Stimulated activated naive CD4-positive, alpha-beta T cell (primary cell): ENCODE measurements around the gene PGAP3.
"Not testable (repeated sequence)": the region's sequence is repeated elsewhere in the genome, so short reads cannot be mapped to it uniquely, and the experiment has no call there.

Experiments used
- DNase-seq, 6 experiments: peaks; one replicate each; lab custom pipeline; 2025; lab: John Stamatoyannopoulos, UW

PGAP3 gene

DNA sequence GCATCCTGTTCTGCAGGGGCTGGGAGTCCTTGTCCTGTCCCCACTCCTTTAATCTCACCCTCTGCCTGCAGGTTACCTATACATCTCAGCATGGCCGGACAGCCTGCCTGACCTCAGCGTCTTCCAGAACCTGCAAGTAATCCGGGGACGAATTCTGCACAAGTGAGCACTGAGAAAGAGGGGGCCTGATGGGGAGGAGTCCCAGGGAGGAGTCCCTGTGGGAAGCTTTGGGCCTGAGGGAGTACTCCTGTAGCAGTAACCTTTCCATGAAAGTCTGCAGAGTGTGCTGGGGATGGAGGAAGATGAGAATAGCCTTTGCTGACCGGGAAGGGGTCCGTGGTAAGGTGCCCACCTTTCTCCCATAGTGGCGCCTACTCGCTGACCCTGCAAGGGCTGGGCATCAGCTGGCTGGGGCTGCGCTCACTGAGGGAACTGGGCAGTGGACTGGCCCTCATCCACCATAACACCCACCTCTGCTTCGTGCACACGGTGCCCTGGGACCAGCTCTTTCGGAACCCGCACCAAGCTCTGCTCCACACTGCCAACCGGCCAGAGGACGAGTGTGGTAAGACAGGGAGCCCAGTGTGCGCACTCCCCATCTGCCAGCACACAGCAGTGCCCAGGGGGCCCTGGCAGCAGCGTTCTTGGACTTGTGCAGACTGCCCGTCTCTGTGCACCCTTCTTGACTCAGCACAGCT, 27.7 kb upstream of the PGAP3 start:
- DNase-seq, result no peak

GRCh38 chr17:39714234-39714633, 26.4 kb upstream of the PGAP3 start:
- no peak for DNase-seq

- no peak for DNase-seq
Observed at GRCh38 chr17:39711851-39712250, 24.0 kb upstream of the PGAP3 start.

- not testable (repeated sequence) for DNase-seq
Observed at GRCh38 chr17:39711071-39711470, 23.2 kb upstream of the PGAP3 start.

GRCh38 chr17:39709998-39710964, 22.4 kb upstream of the PGAP3 start:
- no peak for DNase-seq

- no peak for DNase-seq
Observed at GRCh38 chr17:39709319-39709997, 21.6 kb upstream of the PGAP3 start.

DNA sequence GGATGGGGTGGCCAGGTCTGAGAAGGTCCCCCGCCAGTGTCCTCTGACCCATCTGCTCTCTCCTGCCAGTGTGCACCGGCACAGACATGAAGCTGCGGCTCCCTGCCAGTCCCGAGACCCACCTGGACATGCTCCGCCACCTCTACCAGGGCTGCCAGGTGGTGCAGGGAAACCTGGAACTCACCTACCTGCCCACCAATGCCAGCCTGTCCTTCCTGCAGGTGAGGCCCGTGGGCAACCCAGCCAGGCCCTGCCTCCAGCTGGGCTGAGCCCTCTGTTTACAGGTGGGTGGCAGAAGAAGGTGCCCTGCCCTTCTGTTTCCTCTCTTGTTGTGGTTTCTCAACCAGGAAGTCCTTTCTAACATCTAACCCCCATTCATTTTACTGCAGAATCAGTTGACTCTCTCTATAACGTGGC, 19.1 kb upstream of the PGAP3 start:
- DNase-seq, result peak in 2 of 6 experiments; percentile 26 to 34

GRCh38 chr17:39706383-39706782, 18.5 kb upstream of the PGAP3 start:
- no peak for DNase-seq

DNA sequence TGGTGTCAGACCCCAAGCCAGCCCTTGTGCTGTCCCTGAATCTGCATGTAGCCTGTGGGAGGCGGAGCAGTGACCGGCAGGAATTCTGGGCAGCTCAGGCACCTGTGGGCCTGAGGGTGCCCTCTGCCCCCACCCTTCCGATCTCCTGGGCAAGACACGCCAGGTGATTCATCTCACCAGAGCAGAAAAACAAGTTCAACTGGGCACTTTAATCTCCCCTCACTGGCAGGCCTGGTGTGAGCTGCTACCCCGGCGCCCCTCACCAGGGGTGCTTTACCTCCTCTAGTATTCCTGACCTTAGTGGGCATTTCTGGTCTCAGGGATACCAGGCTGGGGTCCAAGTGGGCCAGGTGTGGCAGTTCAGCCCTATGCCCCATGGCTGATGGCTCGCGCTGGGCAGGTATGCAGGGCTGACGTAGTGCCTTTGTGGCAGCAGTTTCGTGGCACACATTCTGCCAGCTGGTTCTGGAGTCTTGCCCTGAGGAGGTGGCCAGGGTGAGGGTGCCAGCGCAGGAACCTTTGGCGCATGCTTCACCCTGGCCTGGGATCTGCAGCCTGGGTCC, 18.0 kb upstream of the PGAP3 start:
- no peak for DNase-seq

- no peak for DNase-seq
Observed at GRCh38 chr17:39704821-39705551, 17.1 kb upstream of the PGAP3 start.

- no peak for DNase-seq
Observed at GRCh38 chr17:39703913-39704312, 16.1 kb upstream of the PGAP3 start.

DNA sequence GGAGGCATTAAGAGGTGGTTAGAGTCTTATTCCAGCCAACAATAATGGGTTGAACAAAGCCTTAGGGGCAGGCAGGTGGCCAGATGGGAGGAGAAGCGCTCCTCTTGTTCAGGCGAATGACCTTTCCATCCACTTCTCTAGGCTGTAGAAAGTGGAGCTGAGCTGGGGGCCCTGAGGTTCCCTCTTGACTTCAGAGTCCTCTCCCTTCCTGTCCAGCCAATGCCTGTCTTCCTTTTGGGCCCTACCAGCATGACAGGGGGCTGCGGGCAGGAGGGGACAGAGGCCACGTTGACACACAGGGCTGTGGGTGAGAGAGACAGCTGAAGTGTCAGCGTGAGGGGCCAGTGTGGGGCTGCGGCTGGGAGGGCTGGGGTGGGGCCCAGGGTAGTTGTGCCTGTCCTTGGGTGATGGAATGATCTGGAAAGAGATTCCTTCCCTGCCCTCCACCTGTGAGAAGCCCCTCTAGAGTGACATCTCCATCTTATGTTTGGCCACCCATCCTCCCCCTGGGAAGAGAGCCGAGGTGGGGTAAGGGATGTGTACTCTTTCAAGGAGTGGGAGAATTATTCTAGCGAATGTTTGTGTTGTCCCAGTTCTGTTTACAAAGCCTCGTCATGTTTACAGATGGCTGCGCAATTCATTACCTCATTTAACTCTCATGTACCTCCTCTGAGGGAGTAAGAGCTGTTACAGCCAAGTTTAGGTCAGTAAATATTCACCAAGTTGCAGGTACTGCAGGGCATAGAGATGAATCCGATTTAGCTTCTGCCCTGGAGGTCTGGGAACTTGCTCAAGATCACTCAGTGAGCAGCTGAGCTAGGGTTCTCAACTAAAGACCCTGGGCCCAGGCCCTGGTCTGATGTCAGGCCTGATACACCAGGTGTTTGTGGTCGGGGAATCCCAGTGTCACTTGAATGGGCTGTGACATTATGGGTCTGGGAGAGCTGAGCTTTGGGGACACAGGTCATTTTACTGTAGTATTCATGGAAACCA, 15.3 kb upstream of the PGAP3 start:
- no peak for DNase-seq

- no peak for DNase-seq
Observed at GRCh38 chr17:39701784-39702422, 14.0 kb upstream of the PGAP3 start.

DNA sequence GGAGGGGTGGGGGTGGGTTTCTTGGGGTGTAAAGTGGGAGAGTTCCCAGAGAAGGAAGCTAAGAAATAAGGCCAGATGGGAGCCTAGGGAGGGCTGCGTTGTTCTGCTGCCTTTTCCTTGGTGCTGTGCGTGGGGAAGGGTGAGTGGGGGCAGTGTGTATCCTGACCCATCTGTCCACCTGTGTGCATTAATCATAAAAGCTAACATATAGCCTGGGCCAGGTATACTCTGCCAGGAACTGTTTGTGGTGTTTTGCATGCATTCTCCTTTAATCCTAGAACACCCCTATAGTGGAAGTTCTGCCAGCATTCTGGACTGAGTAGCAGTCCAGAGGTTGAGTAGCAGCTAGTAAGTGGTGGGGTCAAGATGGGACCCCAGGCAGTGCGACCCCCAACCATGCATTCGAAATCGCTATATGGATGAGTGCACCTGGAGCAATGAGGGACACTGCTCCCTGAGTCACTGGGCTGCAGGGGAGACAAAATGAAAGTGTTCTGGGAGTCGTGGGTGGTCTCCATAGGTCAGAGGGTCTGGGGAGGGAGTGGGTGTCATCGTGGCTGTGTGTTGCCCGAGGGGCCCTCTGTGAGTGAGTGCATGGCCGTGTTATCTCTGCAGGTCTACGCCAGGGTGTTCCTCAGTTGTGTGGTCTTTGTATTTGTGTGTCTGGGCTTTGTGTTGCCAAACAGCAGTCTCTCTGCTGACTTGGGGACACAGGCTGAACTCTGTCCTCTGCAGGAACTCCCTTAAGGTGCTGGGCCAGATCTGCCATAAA, 13.3 kb upstream of the PGAP3 start:
- DNase-seq, result no peak

GRCh38 chr17:39700148-39700987, 12.5 kb upstream of the PGAP3 start:
- DNase-seq, result no peak

GRCh38 chr17:39699818-39700147, 11.9 kb upstream of the PGAP3 start, which contains the start of gene ERBB2:
TSS of gene ERBB2 (plus strand) at chr17:39700064. CDS start at chr17:39700239, 175 bp downstream.
- DNase-seq, result no peak

DNA sequence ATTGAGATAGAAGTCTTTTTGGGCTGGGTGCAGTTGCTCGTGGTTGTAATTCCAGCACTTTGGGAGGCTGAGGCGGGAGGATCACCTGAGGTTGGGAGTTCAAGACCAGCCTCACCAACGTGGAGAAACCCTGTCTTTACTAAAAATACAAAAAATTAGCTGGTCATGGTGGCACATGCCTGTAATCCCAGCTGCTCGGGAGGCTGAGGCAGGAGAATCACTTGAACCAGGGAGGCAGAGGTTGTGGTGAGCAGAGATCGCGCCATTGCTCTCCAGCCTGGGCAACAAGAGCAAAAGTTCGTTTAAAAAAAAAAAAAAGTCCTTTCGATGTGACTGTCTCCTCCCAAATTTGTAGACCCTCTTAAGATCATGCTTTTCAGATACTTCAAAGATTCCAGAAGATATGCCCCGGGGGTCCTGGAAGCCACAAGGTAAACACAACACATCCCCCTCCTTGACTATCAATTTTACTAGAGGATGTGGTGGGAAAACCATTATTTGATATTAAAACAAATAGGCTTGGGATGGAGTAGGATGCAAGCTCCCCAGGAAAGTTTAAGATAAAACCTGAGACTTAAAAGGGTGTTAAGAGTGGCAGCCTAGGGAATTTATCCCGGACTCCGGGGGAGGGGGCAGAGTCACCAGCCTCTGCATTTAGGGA, 11.4 kb upstream of the PGAP3 start:
- DNase-seq, result not testable (repeated sequence)

- no peak for DNase-seq
Observed at GRCh38 chr17:39697961-39698360, 10.1 kb upstream of the PGAP3 start.
